ENCODE results near the gene GSTM2.
A peak's percentile ranks its signal among the peaks of the same experiment; 100 is the strongest.

Gene GSTM2

DNA sequence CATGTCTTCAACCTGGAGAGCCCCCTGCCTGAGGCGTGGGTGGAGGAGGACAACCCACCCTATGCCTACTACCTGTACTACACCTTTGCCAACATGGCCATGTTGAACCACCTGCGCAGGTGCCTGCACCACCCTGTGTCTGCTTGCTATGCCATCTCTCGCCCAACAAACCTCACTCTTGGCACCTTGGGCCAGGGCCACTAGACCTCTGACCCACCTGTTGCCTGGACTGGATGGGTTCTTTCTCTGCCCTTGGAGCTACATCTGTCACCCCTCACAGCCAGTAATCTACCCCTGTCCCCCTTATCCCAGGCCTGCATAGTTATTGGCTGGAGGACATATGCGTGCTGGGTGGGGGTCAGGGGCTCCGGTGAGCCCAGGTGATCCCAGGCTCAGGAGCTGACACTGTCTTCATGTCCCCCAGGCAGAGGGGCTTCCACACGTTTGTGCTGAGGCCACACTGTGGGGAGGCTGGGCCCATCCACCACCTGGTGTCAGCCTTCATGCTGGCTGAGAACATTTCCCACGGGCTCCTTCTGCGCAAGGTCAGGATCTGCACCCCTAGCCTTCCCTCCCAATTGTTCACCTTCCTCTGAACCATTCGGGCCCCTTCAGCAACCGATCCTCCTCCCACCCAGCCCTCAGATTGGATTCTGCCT, 38.4 kb upstream of the GSTM2 start:
- no peak for DNase-seq (ENCODE audit: low read depth)

DNA sequence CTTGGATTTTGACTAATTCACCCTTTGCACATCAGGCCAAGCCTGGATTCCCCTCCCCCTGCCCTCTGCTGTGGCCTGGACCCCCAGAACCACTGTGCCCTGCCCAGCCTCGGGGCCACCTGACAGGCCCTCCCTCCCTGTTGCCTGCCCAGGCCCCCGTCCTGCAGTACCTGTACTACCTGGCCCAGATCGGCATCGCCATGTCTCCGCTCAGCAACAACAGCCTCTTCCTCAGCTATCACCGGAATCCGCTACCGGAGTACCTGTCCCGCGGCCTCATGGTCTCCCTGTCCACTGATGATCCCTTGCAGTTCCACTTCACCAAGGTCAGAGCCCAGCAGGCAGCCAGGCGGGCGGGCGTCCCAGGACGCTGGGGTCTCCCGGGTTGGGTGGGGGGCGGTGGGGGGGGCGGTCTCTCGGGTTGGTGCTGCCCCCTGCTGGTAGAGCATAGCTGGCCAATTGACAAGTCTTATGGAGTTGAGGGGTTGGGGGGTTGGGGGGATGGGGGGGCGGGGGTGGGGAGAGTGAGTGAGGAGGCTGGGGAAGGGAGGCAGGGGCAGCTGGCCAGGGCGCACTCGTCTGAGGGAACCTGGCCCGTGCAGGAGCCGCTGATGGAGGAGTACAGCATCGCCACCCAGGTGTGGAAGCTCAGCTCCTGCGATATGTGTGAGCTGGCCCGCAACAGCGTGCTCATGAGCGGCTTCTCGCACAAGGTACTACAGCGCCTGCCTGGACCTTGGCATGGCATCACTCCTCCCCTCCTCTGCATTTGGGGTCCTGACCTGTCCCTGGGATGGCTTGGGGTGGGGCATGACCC, 37.6 kb upstream of the GSTM2 start:
- DNase-seq (ENCODE audit: low read depth) = no peak

DNA sequence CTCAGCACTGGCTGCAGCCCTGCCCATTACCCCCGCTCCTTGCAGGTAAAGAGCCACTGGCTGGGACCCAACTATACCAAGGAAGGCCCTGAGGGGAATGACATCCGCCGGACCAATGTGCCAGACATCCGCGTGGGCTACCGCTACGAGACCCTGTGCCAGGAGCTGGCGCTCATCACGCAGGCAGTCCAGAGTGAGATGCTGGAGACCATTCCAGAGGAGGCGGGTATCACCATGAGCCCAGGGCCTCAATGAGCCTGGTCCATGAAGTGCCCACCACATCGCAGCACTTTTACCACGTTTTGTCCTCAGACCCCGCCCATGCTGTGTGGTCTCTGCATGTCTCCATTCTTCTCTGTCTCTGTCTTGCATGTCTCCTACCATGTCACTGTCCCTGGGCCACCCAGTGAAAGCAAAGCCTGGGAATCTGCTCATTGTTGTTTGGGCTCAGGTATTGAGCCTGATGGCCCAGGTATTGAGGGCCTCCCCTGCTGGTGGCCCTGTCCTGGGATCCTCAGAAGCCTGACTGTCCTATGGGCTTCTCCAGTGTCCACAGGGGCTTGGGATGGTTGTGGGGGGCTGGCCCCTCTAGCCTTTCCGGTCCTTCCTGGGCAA, 36.9 kb upstream of the GSTM2 start:
- DNase-seq (ENCODE audit: low read depth) = no peak

DNA sequence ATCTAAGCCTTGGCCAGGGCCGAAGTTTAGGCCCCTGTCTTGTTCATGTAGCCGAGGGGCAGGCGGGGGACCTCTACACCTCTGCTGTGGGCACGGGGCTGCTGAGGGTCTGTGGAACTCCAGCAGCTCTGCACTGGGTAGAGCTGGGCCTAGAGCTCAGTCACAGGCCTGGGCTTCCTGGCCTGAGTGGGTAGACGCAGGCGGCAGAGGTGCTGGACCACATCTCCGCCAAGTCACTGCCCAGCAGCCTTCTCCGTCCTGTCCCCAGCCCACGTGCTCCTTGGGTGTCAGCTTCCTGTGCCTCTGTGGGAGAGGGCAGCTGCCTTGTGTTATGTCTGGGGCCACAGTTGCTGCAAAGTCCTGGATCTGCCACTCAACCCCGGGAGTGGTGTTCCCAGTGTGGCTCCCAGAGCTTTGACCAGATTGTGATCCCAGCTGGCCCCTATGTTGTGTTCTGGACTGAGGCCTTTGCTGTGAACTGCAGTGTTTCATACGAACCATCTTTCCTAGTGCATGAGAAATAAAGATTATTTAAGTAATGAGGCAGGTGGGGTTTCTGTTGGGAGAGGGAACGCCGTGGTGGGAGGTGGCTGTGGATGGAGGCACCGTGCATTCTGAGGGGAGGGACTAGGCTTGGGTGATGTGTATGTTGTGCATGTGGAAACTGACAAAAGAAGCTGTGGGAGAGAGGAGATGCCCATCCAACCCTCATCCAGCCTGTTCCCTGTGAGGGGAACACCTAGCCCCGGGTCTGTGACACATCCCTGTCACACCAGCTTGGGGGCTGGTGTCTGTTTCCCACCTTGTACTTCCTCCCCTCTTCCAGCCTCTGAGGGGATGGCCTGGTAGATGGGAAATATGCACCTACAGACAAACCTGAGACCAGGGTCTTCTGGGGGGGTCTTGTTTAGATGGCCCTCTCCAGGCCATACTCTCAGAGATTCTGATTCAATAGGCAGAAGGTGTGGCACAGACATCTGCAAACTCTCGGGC, 36.0 kb upstream of the GSTM2 start:
- no peak for DNase-seq (ENCODE audit: low read depth)

DNA sequence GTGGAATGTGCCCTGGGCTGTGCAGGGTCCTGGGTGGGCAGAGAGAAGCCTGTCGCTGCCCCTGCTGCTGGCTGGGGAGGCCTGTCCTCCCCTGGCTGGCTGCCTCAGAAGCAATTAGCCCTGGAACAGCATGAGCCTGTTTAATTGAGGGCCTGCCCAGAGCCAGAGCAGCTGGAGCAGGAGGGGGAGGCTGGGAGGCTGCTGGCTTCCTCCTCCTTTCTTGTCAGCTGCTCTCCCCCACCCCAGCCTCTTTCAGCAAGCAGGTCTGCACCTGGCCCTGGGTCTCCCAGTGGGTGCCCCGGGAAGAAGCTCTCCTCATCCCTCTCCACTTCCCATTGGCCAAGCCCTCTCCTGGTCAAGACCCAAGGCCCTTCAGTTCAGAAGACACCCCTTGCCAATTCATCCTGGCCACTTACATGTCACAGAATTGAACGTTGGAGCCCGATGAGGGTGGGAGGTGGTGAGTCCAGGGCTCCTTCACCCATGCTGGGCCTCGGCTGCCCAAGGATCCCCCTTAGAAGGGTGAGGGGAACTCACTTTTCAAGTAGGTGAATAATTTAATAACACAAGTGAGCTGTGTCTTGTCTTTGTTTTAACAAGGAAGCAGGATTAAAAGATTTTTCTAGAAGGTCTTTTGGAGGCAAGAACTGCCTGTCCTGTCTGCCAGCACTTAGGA, 35.0 kb upstream of the GSTM2 start:
- no peak for DNase-seq (ENCODE audit: low read depth)

DNA sequence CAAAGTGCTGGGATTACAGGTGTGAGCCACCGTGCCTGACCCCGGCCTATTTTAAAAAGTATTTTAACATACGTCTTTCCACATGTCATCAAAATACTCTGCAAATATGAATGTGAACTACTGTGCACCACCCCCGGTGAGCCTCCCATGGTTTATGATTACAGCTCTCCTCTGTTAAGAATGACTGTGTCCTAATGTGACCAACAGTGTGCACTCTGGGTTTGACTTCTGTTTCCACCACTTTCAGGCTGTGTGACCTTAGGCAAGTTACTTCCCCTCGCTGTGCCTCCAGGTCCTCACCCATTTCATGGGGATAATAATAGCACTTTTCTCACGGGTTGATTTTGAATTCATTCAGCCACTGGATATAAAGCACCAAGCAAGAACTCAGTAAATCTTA, 33.6 kb upstream of the GSTM2 start:
- no peak for DNase-seq (ENCODE audit: low read depth)

DNA sequence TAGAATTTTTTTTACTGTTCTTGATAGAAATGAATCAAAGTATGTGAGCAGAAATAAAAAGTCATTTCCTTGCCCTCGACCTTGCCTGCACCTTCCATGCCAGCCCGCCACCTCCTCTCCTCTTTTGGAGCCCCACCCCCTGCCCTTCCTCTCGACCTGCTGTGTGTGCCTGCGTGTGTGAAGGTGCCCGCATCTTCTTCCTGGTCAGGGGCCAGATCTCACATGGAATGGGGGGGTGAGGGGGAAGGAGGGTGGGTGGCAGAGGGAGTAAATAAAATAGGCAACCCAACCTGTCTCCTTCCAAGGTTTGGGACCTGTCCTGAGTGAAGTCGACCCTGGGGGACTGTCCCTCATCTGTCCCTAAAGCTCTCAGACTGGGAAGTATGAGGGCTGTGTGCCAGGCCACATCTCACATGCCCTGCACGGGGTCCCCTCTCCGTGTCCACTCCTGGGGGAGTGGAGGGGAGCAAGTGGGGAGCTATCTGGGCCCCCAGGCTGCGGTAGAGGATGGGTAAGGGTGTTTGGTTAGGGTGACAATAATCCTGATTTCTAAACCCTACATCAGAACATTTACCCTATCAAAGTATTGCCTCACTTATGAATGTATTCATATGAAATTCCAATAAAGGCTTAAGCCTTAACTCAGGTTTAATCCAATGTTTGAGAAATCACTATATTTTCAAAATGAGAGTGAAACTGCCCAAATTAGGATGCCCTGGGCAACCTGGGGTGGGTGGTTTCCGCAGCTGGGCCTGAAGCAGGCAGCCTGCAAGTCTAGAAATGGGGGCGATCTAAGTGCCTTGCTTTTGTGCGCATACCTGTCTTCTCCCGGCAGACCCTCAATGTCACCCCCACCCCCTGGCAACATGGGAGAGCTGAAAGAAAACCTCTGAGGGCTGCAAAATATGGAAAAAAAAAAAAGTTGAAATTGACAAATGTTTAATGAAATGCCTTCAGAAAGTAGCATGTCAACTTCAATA, 32.8 kb upstream of the GSTM2 start:
- DNase-seq (ENCODE audit: low read depth) = no peak

DNA sequence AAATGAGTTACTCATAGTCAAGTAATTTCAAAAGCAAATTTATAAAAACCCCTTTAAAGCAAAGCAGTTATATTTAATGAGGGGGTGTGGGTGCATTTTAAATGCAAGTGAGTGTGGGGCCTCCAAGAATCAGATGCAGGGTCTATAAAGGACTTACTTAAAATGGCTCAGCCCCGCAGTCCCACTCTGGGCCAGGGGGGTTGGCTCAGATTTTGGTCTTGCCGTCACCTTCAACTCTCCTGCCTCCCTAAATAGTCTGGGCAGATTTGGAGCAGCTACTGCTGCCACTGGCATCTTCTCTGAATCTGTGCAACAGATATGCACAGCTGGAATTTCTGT, 32.0 kb upstream of the GSTM2 start:
- no peak for DNase-seq (ENCODE audit: low read depth)

DNA sequence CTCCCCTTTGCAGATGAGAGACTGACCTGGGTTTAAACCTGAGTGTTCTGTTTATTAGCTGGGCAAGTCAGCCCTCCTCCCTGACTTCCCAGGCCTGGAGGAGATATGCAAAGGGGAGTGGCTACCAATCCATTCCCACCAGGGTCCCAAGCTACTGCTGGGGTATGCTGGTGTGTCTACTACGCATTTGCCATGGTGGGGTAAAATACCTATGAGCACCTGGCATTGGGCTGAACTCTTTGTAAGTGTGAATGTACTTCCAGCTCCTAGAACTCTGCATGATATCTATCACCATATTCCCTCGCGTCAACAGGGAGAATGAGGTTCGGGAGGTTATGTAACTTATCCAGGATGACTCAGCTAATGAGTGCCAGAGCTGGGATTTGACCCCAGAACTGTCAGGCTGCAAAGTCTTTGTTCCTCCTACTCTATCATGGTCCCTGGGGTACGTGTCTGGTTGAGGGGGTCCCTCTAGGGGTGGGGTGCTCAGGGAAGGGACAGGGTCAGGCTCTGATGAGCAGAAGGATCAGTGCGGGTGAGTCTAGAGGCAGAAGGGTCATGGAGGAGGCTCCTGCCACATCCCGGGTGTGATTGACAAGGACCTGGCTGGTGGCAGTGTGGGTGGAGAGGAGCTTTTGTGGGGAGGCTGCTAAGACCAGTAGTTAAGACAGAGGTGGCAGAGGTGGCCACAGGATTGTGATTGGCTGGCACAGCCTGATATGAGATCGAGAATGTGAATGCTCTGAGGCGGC, 31.5 kb upstream of the GSTM2 start:
- DNase-seq (ENCODE audit: low read depth) = no peak

DNA sequence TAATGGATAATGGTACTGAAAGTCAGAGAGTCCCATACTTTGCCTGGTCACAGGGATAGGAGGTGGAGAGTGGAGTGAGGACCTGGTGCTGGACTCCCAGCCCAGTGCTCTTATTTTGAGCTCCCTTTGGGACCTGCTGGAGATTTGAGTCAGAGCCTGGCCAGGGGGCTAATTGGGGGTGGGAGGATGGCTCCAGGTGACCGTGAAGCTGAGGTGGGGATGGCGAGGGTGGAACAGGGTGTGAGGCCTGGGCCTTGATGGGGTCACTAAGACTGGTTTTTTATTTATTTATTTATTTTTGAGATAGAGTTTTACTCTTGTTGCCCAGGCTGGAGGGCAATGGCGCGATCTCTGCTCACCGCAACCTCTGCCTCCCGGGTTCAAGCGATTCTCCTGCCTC, 30.4 kb upstream of the GSTM2 start:
- no peak for DNase-seq (ENCODE audit: low read depth)

DNA sequence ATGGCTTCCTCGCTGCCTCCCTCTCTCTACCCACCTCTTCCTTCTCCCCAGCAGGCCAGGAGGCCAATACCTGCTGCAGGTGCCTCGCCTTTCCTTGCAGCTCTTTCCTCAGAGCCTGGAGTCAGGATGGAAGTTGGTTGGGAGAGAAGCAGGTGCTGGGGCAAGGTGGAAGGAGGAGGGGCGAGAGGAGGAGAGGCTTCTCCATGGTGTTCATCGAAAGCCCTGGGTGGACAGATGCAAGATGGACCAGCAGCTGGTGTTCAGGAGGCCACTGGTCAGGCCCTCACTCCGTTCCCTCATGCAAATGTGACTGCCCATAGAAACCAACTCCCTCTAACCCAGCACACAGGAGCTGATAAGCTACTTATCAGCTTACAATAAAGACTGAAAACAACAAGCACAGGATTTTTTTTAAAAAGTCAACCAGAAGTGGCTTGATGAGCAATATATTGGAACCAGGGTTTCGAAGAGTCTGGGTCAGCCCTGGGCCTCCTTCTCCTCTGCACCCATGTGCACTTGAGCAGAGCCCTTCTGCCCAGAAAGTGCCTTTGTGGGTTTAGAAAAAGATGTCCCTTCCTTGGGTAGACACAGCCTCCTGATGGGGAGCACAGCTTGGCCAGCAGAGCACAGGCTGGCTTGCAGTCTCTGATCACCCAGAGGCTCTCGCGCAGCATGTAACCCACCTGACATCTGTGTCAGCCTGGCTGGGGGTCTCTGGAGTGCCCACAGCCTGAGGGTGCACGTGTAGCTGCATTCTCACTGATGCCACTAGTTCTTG, 28.6 kb upstream of the GSTM2 start:
- DNase-seq (ENCODE audit: low read depth) = no peak

DNA sequence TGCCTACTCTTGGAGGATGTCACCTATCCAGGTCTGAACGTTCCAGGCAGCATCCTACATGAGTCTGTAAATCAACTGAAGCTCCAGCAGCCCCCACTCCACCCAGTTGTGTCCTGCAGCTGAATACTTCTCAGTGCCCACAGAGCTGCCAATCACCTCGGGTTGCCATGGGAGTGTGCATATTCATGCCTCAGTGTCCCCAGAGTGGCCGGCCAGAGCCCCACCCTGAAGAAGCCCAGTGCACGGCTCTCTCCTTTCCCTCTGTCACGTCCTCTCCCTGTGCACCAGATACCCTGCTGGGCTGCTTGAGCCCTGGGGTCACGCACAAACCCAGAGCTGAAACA, 28.0 kb upstream of the GSTM2 start:
- DNase-seq (ENCODE audit: low read depth) = no peak

DNA sequence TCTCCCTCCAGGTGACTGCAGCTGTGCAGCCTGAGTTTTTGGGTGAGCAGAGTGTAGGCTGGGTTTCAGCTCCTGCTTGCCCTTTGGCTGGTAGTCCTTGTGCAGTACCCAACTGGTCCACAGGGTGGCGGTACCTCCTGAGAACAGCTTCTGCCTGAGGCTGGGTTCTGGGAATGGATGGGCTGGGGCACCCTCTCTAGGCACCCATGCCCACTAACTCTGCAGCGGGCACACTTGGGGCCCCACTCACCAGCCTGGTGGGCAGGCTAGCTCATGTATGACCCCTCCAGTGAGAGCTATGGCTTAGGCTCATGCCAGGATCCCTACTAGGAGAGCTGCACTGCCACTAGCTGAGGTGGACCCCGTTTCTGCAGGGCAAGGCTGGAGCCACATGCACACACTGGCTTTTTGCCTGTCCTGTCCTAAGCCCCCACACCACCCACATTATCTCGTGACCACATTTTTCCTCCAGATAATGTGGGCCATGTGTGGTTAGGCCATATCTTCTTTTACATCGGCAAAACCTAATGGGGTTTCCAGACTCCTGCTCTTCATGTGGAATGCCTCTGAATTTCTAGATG, 27.5 kb upstream of the GSTM2 start:
- peak; percentile 70 for DNase-seq (ENCODE audit: low read depth)

DNA sequence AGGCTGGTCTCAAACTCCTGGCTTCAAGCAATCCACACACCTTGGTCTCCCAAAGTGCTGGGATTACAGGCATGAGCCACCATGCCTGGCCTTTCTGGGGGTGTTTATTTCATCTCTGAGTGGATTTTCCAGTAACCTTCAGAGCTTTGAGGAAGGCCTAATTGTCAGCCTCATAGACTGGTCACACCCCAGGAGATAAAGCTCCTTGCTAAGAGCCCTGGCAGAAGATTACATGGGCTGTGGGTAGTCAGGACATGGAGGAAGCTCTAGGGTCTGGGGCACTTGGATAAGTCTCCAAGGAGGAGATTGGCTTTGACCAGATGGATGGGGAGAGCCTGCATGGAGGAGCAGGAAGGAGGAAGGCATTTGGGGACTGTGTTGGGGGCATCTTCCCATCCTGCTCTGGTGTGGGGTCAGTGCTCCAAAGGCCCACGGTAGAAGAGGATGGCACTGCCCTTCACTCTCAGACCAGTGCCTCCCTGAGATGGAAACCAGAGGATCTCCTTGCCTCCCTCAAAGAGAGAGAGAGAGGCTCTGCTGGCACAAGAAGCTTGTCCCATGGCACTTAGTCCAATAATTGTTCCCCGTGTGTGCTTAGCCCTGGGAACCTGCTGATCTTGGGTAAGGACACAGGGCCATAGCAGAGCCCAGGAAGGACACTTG, 26.6 kb upstream of the GSTM2 start:
- DNase-seq (ENCODE audit: low read depth) = no peak

DNA sequence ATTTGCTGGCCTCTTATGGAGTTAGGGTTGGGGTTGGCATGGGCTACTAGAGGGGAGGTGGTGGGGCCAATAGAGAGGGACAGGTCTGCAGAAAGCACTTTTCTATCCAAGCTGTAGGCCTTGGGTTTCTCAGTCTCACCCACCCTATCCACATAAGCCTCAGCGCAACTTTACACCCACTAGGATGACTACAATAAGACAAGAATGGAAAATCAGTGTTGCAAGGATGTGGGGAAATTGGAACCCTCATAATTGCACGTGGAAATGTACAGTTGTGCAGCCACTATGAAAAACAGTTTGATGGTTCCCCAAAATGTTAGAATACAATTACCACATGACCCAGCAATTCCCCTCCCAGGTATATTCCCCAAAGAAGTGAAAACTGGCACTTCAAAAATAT, 26.0 kb upstream of the GSTM2 start:
- DNase-seq (ENCODE audit: low read depth) = no peak

DNA sequence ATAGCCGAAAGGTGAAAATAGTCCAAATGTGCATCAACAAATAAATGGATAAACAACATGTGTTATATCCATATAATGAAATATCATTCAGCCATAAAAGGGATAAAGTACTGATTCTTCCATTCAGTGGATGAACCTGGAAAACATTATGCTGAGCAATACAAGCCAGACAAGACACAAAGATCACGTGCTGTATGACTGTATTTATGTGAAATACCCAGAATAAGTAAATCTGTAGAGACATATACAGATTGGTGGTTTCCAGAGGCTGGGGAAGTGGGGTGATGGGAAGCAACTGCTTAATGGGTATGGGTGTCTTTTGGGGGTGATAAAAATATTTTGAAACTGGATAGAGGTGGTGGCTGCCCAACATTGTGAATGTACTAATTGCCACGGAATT, 25.2 kb upstream of the GSTM2 start:
- no peak for DNase-seq (ENCODE audit: low read depth)

DNA sequence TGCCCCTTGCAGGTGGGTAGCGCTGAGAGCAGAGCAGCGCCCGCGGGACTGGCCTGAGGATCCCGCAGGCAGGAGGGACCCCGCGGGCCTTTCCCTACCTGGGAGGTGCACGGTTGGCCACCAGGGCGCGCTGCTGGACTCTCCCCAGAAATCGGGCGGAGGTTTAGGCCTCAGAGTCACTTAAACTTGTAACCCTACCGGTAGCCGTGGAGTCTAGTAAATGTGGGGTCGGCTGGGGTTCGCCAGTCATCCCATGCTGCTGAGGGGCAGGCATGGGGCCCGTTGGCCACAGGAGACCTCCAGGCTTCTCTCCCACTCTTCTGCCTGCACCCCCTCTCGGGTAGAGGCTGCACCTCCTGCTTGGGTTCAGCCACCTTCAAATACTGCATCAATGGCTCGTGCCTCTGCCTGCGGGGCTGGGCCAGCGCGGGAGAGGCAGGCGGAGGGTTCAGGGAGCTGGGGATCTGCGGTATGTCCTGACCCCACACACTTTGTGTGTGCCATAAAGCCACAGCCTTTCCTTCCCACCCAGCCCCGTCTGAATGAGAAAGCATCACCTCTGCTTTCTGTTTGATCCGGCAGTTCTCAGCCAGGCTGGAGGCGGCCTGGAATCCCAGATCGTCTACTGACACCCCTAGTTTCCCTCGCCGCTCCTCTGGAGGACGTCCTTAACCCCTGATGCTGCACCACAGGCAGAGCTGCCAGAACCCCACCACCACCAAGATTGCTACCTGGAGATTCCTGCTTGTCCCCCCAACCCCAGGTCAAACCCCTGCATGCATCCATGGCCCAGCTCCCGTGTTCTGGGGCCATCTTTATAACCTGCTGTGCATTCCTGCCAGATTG, 24.2 kb upstream of the GSTM2 start:
- peak; percentile 69 for DNase-seq (ENCODE audit: low read depth)

Data from stimulated activated CD8-positive, alpha-beta memory T cell treated with anti-CD3 and anti-CD28 coated beads, Interleukin-12 subunit alpha, Interleukin-12 subunit beta, amount 100 ng/mL, for 4 hours (primary cell).